Neutrophil (primary cell): Measurements from ENCODE around the gene INSC.

Experiments used
- H3K27ac ChIP-seq: fragments of 200-600 bp; sonication (generic); 2 replicates; pipeline ENCODE4 v1.5.1; 2016; ENCODE audit warnings: mild to moderate bottlenecking, moderate library complexity
- H3K27me3 ChIP-seq: fragments of 200-600 bp; sonication (generic); 2 replicates; pipeline ENCODE4 v1.6.0; 2016; ENCODE audit warnings: mild to moderate bottlenecking
- H3K36me3 ChIP-seq: fragments of 200-600 bp; sonication (generic); 2 replicates; pipeline ENCODE4 v1.5.1; 2017
- H3K4me1 ChIP-seq, 2 experiments: fragments of 200-600 bp in 1 of 2; sonication (generic) in 1 of 2; 1 replicate in 1 of 2; 2 replicates in 1 of 2; pipeline versions ENCODE4 v1.5.1 to v1.6.1; 2013 to 2016; ENCODE audit warnings: low read depth in 1 of 2, low read length in 1 of 2, mild to moderate bottlenecking in 1 of 2, moderate library complexity in 1 of 2; ENCODE audit not compliant: control insufficient read depth in 1 of 2, insufficient read depth in 1 of 2
- H3K4me3 ChIP-seq, 2 experiments: fragments of 200-600 bp in 1 of 2; sonication (generic) in 1 of 2; 1 replicate in 1 of 2; 2 replicates in 1 of 2; pipeline ENCODE4 v1.5.1; 2013 to 2016; ENCODE audit warnings: low read depth in 1 of 2, low read length in 1 of 2, mild to moderate bottlenecking in 1 of 2, moderate library complexity in 1 of 2
- H3K9me3 ChIP-seq: fragments of 200-600 bp; sonication (generic); 2 replicates; pipeline ENCODE4 v1.5.1; 2016
- TF ChIP-seq, protein P1 (sequence below): fragments of 200-600 bp; sonication (generic); IDR thresholded peaks from 2 replicates; pipeline ENCODE4 v1.5.1; 2016; ENCODE audit warnings: antibody characterized with exemption

Gene INSC

DNA sequence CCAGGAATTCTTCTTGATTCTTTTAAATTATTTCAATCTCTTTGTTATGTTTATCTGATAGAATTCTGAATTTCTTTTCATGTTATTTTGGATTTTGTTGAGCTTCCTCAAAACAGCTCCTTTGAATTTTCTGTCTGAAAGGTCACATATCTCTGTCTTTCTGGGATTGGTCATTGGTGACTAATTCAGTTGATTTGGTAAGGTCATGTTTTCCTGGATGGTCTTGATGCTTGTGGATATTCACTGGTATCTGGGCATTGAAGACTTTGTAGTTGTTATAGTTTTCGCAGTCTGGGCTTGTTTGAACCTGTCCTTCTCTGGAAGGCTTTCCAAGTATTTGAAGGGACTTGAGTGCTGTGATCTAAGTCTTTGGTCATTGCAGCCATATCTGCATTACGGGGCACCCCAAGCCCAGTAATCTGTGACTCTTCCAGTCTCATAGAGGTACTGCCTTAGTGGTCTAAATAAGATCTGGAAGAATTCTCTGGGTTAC lies 18.9 kb upstream of the INSC start:
- TF ChIP-seq, protein P1, sequence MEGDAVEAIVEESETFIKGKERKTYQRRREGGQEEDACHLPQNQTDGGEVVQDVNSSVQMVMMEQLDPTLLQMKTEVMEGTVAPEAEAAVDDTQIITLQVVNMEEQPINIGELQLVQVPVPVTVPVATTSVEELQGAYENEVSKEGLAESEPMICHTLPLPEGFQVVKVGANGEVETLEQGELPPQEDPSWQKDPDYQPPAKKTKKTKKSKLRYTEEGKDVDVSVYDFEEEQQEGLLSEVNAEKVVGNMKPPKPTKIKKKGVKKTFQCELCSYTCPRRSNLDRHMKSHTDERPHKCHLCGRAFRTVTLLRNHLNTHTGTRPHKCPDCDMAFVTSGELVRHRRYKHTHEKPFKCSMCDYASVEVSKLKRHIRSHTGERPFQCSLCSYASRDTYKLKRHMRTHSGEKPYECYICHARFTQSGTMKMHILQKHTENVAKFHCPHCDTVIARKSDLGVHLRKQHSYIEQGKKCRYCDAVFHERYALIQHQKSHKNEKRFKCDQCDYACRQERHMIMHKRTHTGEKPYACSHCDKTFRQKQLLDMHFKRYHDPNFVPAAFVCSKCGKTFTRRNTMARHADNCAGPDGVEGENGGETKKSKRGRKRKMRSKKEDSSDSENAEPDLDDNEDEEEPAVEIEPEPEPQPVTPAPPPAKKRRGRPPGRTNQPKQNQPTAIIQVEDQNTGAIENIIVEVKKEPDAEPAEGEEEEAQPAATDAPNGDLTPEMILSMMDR, result no peak
- H3K27ac ChIP-seq, result no peak overlapping the region
- H3K27me3 ChIP-seq, result peaks cover 15% of the 10 kb centered on the region
- H3K9me3 ChIP-seq, result no peaks in the 10 kb centered on the region
- no peaks in the 10 kb centered on the region for H3K36me3 ChIP-seq
- H3K4me3 ChIP-seq, result no peak overlapping the region
- H3K4me1 ChIP-seq, result no peaks in the 10 kb centered on the region

DNA sequence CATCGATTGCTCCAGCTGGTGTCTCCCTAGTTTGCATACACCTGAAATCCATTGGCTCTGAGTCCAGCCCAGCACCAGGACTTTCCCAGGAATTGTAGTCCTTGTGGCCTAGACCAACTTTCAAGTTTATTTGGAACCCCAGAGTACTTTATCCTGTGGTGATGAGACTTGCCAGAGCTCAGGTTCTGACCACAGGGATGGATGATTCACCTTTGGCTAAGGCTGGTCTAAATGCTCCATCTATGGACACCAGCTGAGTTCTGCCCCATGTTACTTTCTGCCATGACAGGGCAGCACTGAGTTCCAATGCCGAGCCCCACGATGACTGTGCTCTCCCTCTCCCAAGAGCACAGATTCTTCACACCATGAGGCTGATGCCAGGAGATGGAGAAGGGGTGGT lies 17.3 kb upstream of the INSC start:
- Histone ChIP-seq H3K4me1 (peaks cover 4% of the 10 kb centered on the region in 2 experiments), H3K27me3 (peaks cover 15% of the 10 kb centered on the region), H3K4me3 (no peak overlapping the region), H3K9me3 (no peaks in the 10 kb centered on the region), H3K36me3 (no peaks in the 10 kb centered on the region), H3K27ac (no peak overlapping the region)
- TF ChIP-seq, protein P1, result no peak

DNA sequence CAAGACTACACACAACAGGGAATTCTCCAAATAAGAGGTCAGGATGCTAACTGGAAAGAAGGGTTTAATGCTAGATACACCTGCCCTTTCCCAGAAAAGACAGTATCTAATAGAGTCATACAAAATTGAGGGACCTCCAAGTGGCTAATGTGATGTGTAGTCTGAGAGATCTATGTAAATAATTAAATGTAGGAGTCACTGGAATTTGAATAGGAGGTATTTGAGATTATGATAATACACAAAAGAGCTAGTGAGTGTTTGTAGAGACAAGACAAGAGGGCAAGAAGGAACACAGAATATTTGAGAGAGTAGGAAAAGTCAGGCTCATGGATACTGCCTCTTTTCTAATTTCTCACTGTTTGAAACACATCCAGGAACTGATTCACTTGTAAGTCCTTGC lies 15.5 kb upstream of the INSC start:
- peaks cover 4% of the 10 kb centered on the region in 2 experiments for H3K4me1 ChIP-seq
- H3K27me3 ChIP-seq, result peaks cover 15% of the 10 kb centered on the region
- no peaks in the 10 kb centered on the region for H3K9me3 ChIP-seq
- H3K27ac ChIP-seq, result no peak overlapping the region
- no peaks in the 10 kb centered on the region for H3K36me3 ChIP-seq
- no peak overlapping the region for H3K4me3 ChIP-seq
- TF ChIP-seq, protein P1, result no peak

DNA sequence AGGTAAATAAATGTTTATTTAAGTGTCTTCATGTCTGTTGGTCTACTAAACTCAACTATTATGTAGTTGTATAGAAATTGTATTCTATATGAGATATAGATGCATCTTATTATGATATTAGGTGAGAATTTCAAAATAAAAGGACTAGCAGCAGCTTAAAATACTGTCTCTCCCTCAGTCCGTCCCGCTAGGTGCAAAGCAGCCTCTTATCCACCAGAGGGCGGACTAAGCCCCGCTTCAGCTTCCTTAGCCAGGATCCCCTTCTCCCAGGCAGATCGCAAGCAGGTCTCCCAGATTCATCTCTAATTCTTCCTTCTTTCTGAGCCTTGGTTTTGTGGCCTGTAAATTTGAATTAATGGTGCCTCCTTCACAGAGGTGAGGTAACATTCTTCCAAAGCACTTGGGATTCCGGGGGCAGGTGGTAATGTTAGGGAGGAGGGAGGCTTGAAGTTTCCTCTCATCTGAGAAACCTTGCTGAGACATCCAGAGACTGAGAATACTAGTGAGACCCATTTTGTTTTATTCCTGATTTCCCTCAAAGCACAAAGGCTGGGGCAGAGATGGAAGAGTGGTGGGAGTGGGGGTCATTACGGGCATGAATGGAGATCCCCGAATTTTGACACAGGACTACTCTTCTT lies 13.5 kb upstream of the INSC start:
- Histone ChIP-seq H3K27me3 (peaks cover 15% of the 10 kb centered on the region), H3K27ac (no peak overlapping the region), H3K4me3 (no peak overlapping the region), H3K9me3 (no peaks in the 10 kb centered on the region), H3K36me3 (no peaks in the 10 kb centered on the region), H3K4me1 (peaks cover 4% of the 10 kb centered on the region in 2 experiments)
- TF ChIP-seq, protein P1, result peak; percentile 88

DNA sequence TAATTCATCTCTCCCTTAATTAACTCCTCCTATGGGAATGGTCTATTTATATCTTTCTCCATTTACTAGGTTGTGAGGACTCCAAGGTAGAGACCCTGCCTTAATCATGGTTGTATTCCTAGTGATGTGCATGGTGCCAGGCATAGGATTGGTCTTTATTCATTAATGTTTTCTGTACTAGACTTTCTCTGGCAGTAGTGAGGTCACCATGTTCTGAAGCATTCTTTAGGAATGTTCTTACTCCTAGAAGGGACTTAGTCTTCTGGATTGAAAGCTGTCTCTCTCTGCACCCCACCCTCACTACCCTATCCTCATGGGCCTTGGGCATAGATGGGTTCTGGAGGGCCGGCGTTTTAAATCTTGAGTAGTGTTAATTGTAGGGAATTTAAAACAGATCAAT lies 10.6 kb upstream of the INSC start:
- TF ChIP-seq, protein P1, result no peak
- Histone ChIP-seq H3K27me3 (peaks cover 2% of the 10 kb centered on the region), H3K36me3 (no peaks in the 10 kb centered on the region), H3K4me1 (peaks cover 4% of the 10 kb centered on the region in 2 experiments), H3K9me3 (no peaks in the 10 kb centered on the region), H3K4me3 (no peak overlapping the region), H3K27ac (no peak overlapping the region)
